Neural progenitor cell (in vitro differentiated cells): ENCODE results near the gene PLCG2.

ENCODE experiments used
- EZH2phosphoT487 ChIP-seq: fragments of 200-600 bp; sonication (generic); IDR thresholded peaks from 2 replicates; pipeline ENCODE4 v1.6.1; 2017; ENCODE audit warnings: antibody characterized with exemption
- TF ChIP-seq, protein P1 (sequence below): fragments of 200-600 bp; sonication (generic); IDR thresholded peaks from 2 replicates; pipeline ENCODE4 v1.5.1; 2017; ENCODE audit warnings: antibody characterized with exemption, mild to moderate bottlenecking

DNA sequence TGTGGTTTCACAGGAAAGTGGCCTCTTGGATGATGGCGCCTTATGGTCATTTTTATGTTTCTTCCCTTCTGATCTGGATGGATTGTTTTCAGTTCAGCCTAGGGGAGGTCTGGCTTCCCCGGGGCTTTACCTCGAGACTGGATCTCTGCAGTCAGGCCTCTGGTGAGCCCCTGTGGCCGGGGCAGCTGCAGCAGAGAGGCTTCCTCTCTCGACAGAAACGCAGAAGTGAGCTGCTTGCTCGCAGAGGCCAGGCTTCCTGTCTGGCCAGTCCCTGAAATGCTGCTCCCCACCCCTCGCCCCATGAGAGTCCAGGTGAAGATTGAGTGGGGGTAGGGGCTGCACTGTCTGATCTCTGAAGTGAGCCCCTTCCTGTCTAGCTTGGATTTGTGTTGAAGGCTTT is 44.0 kb downstream of the PLCG2 start:
- TF ChIP-seq EZH2phosphoT487: no peak
- TF ChIP-seq, protein P1, sequence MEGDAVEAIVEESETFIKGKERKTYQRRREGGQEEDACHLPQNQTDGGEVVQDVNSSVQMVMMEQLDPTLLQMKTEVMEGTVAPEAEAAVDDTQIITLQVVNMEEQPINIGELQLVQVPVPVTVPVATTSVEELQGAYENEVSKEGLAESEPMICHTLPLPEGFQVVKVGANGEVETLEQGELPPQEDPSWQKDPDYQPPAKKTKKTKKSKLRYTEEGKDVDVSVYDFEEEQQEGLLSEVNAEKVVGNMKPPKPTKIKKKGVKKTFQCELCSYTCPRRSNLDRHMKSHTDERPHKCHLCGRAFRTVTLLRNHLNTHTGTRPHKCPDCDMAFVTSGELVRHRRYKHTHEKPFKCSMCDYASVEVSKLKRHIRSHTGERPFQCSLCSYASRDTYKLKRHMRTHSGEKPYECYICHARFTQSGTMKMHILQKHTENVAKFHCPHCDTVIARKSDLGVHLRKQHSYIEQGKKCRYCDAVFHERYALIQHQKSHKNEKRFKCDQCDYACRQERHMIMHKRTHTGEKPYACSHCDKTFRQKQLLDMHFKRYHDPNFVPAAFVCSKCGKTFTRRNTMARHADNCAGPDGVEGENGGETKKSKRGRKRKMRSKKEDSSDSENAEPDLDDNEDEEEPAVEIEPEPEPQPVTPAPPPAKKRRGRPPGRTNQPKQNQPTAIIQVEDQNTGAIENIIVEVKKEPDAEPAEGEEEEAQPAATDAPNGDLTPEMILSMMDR: no peak
